ENCODE results near the gene SPINK14.

Gene SPINK14

GRCh38 chr5:148202531-148203203 lies 34.3 kb downstream of the SPINK14 start, which contains the start of gene SPINK6:
Gene SPINK6 (plus strand): TSS chr5:148203042. CDS start chr5:148203097, 55 bp downstream.
- DNase-seq = no peak

- no peak for DNase-seq
Observed at GRCh38 chr5:148205044-148205806, 36.9 kb downstream of the SPINK14 start.

- no peak for DNase-seq
Observed at GRCh38 chr5:148205865-148206264, 37.5 kb downstream of the SPINK14 start.

- no peak for DNase-seq
Observed at GRCh38 chr5:148206620-148207019, 38.3 kb downstream of the SPINK14 start.

GRCh38 chr5:148208226-148208625 lies 39.9 kb downstream of the SPINK14 start:
- DNase-seq = no peak

GRCh38 chr5:148209151-148209770 lies 40.9 kb downstream of the SPINK14 start:
- DNase-seq = peak; percentile 10

GRCh38 chr5:148214665-148215185 lies 46.4 kb downstream of the SPINK14 start:
- no peak for DNase-seq

GRCh38 chr5:148221508-148221907 lies 53.2 kb downstream of the SPINK14 start:
- DNase-seq = no peak

- DNase-seq = no peak
Observed at GRCh38 chr5:148224117-148224742, 55.9 kb downstream of the SPINK14 start.

All from NCI-H1092 (cell line).